ENCODE measurements around the gene ALKBH5.

The ALKBH5 gene

GRCh38 chr17:18248300-18248731 is 64.7 kb downstream of the ALKBH5 start:
- peak; percentile 60 for DNase-seq

- DNase-seq = no peak
These were observed 65.2 kb downstream of the ALKBH5 start for GRCh38 chr17:18248811-18249210.

- peak; percentile 57 for DNase-seq
These were observed 66.6 kb downstream of the ALKBH5 start for GRCh38 chr17:18250259-18250658.

DNA sequence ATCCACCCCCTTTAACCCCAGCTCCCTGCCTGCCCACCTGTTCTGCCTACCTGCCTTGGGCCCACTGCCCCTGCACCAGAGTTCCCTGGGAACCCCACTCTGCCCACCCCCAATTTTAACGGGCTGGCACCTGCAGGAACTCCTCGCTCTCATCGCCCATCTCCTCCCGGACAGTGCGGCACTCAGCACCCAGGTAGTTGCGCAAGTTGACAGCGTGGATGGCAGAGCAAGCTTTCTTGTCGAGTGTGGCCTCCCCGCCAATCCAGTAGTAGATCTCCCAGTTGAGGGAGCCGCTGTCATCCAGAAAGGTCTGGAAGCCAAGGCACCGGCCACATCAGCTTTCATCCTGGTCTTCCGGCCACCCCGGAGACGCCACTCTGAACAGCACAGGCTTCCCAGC is 67.1 kb downstream of the ALKBH5 start:
- no peak for DNase-seq

DNA sequence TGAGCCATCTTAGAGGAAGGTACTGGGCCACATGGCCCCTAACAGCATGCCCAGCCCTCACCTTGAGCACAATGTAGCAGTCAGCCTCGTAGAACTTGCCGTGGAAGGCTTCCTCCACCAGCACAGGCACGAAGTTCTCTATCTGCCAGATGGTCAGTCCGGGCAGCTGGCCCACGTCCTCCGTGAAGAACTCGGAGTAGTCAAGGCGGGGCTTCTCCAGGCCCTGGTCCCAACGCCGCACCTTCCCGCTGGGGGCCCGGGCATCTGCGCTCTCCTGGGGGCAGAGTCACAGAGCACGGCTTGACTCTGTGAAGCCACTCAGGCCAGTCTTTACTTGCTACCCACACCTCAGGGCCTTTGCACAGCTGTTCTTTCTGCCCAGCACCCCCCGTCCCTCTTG is 67.6 kb downstream of the ALKBH5 start:
- DNase-seq = no peak

GRCh38 chr17:18252160-18252559 is 68.5 kb downstream of the ALKBH5 start:
- DNase-seq = no peak

DNA sequence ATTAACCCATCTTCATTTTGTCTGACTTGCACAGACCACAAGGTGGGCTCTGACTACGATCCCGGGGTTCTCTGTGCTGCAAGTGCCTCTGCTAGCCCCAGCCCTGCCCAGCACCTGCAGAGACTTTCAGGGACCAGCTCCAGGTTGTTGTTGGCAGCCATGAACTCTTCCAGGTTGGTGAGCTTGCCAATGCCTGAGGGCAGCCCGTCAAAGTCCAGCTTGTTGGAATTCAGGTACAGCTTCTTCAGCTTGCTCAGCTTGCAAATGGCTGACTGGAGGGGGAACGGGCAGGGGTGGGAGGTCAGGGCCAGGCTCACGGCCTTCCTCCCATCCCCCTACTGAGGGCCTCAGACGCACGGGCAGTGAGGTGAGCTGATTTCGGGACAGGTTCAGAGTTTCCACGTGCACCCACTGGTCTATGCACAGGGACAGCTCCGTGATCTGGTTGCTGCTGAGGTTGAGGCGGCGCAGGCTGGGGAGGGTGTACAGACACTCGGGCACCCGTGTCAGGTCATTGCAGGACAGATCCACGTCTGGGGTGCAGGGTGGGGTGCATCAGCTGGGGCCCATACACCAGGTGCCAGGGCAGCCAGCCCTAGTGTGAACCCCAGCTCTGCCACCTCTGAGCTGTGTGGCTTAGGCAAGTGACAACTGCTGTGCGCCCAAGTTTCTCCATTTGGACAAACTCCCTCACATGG is 69.7 kb downstream of the ALKBH5 start:
- no peak for DNase-seq

- no peak for DNase-seq
These were observed 70.6 kb downstream of the ALKBH5 start for GRCh38 chr17:18253947-18254821.

GRCh38 chr17:18254888-18255649 is 71.4 kb downstream of the ALKBH5 start:
- no peak for DNase-seq

DNA sequence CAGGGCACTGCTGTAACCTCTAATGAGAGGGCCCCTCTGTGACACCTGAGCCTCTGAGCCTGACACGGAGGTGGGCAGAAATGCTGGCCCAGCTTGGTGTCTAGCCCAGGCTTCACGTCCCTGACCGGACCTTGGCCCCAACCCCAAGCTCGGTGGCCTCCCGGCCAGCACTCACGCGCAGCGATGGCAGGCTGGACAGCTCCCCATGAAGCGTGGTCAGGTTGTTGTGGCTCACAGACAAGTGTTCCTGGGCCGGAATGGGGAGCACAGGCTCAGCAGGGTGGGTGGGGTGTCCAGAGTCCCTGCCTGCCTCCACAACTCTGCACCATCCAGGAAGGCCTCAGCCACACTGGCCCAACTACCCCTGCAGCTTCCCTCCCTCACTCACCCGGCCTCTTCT is 72.7 kb downstream of the ALKBH5 start:
- DNase-seq = no peak

DNA sequence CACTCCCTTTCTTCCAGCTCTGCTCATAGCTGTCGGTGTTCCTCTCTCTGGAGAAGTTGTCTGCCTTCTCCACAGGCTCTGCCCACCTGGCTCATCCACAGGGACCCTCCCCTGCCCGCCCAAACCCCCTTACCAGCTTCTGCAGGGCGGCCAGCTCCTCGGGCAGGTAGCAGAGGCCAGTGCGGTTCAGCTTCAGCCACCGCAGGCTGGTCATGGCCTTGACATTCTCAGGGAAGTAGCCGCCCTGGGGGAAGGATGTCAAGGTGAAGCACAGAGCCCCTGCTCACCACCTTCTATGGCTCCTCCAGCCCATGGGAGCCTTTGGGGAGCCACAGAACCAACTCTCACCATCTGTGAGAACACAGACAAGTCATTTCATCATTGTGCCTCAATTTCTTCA is 73.1 kb downstream of the ALKBH5 start:
- no peak for DNase-seq

DNA sequence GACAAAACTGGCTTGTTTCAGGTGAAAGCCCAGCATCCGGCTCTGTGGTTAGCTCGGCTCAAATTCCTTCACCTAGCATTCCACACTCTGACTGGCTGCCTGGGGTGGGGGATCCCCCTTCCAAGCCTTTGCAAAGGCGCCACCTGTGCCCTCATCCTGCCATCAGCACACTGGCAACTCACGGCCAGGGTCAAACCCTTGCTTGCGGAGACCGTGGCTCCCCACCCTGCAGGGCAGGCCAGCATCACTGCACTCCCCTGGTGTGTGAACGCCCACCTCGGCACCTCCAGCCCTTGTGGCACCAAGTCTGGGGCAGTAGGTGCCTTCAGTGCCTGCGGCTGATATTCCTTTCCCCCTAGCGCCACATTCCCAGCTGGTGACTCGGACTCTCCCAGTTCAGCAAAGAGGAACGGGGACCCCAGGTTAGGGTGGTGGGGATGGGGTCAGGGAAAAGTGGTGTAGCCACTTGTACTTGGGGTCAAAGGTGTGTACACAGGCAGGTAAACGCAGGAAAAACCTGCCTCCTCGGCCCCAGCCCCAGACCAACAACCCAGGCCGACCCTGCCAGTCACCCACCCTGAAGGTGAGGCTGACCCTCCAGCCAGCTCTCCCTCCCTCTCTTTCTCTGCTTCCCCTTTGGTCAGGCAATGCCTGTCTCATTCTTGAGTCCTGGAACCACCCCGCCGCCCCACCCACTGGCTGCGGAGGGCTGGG is 73.8 kb downstream of the ALKBH5 start:
- DNase-seq = no peak

DNA sequence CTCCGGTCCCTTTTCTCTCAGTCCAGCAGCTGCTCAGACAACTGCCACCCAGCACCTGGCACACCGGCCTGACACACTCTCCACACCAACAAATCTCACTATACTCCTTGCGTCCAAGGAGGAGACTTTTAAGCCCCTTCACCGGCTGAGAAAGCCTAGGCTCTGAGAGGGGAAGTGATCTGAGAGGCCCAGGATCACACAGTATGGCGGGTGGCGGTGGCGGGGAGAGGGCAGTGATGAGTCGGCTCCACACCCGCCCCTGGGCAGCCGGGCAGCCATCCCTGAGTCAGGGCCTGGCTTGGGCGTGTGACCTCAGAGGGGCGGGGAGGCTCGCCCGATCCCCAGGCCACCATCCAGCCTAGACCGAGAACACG is 74.3 kb downstream of the ALKBH5 start:
- DNase-seq = peak; percentile 67

DNA sequence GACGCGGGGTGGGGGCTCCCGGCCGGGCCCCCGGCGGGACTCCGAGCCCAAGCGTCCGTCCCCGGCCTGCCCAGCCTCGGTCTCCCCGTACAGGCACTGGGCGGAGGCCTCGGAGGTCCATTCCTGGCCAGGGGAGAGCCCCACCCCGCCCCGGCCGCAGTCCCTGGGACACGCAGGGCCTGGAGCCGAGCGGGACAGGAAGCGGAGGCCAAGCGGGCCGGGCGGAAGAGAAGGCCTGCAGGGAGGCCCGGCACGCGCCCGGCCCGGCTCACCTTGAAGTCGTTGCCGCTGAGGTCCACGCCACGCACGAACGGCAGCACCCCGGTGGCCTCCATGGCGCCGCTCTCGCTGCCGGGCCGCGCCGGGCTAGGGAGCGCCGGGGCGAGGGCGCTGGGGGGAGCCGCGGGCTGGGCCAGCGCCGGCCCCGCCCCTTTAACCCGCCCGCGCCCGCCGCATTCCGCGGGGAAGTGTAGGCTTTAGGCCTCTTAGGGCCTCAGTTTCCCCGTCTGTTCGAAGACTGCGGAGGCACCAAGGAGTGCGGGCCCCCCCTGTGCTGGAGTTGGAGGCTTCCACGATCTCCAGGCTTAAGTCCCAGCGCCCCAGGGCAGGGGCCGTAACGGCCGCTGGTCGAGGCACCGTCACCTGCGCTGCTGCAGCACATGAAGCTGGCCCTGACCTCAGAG is 74.9 kb downstream of the ALKBH5 start, which contains the start of gene FLII:
TSS of gene FLII (minus strand) at position 383 of the 683 bp plus-strand sequence. CDS start at position 335, 48 bp downstream.
- DNase-seq = peak; percentile 25

Measured in NCI-H146 (cell line).